ENCODE results near the gene ACTG2.

- no peak for TF ChIP-seq CTCF (IDR thresholded peaks at IDR 0.05)
- no peak for TF ChIP-seq POLR2A (IDR thresholded peaks at IDR 0.05)
Measured at GRCh38 chr2:73968357-73968937, 75.6 kb downstream of the ACTG2 start.

Measured in uterus (tissue), 2 donors.